ENCODE data around the gene USP1. TPM values are rescaled to one million over a fixed set of nuclear protein-coding genes. Genes with fewer than 3 reads are reported as not detected.

The USP1 gene
- polyA plus RNA-seq, 2 donors, result 6.9 to 13.5 TPM

GRCh38 chr1:62398377-62398776 is 38.5 kb upstream of the USP1 start:
- Histone ChIP-seq H3K36me3 (ENCODE audit: control insufficient read depth in 2 of 2, insufficient read depth in 2 of 2, low read length in 1 of 2) (no peaks in the 10 kb centered on the region), H3K4me1 (ENCODE audit: control insufficient read depth in 2 of 2, insufficient read depth in 2 of 2, low read length in 1 of 2) (no peaks in the 10 kb centered on the region), H3K4me3 (ENCODE audit: low read depth in 1 of 2, low read length in 2 of 2) (no peak overlapping the region), H3K27ac (ENCODE audit: low read depth in 2 of 2, low read length in 1 of 2) (no peak overlapping the region), H3K27me3 (ENCODE audit: control insufficient read depth in 1 of 2, insufficient read depth in 2 of 2, low read length in 2 of 2) (no peaks in the 10 kb centered on the region), H3K9me3 (ENCODE audit: control insufficient read depth in 2 of 2, insufficient read depth in 1 of 2, low read depth in 1 of 2, low read length in 1 of 2) (no peaks in the 10 kb centered on the region)
- 77 to 80% methylated on average over 6 to 8 of the region's 8 CpGs for WGBS, 2 donors

- WGBS, 2 donors, result 74 to 84% methylated on average over 5 of the region's 5 CpGs
- no peak overlapping the region for H3K4me3 ChIP-seq (ENCODE audit: low read depth in 1 of 2, low read length in 2 of 2)
- no peak overlapping the region for H3K27ac ChIP-seq (ENCODE audit: low read depth in 2 of 2, low read length in 1 of 2)
- no peaks in the 10 kb centered on the region for H3K27me3 ChIP-seq (ENCODE audit: control insufficient read depth in 1 of 2, insufficient read depth in 2 of 2, low read length in 2 of 2)
- no peaks in the 10 kb centered on the region for H3K9me3 ChIP-seq (ENCODE audit: control insufficient read depth in 2 of 2, insufficient read depth in 1 of 2, low read depth in 1 of 2, low read length in 1 of 2)
- no peaks in the 10 kb centered on the region for H3K36me3 ChIP-seq (ENCODE audit: control insufficient read depth in 2 of 2, insufficient read depth in 2 of 2, low read length in 1 of 2)
- no peaks in the 10 kb centered on the region for H3K4me1 ChIP-seq (ENCODE audit: control insufficient read depth in 2 of 2, insufficient read depth in 2 of 2, low read length in 1 of 2)
Measured at GRCh38 chr1:62401034-62401760, 35.7 kb upstream of the USP1 start.

GRCh38 chr1:62405247-62405646 is 31.6 kb upstream of the USP1 start:
- H3K4me3 ChIP-seq (ENCODE audit: low read depth in 1 of 2, low read length in 2 of 2), result no peak overlapping the region
- WGBS, 2 donors, result 92 to 98% methylated on average over 2 of the region's 2 CpGs
- no peaks in the 10 kb centered on the region for H3K9me3 ChIP-seq (ENCODE audit: control insufficient read depth in 2 of 2, insufficient read depth in 1 of 2, low read depth in 1 of 2, low read length in 1 of 2)
- no peak overlapping the region for H3K27ac ChIP-seq (ENCODE audit: low read depth in 2 of 2, low read length in 1 of 2)
- no peaks in the 10 kb centered on the region for H3K27me3 ChIP-seq (ENCODE audit: control insufficient read depth in 1 of 2, insufficient read depth in 2 of 2, low read length in 2 of 2)
- H3K36me3 ChIP-seq (ENCODE audit: control insufficient read depth in 2 of 2, insufficient read depth in 2 of 2, low read length in 1 of 2), result no peaks in the 10 kb centered on the region
- no peaks in the 10 kb centered on the region for H3K4me1 ChIP-seq (ENCODE audit: control insufficient read depth in 2 of 2, insufficient read depth in 2 of 2, low read length in 1 of 2)

GRCh38 chr1:62406576-62406975 is 30.3 kb upstream of the USP1 start:
- Histone ChIP-seq H3K36me3 (ENCODE audit: control insufficient read depth in 2 of 2, insufficient read depth in 2 of 2, low read length in 1 of 2) (no peaks in the 10 kb centered on the region), H3K4me1 (ENCODE audit: control insufficient read depth in 2 of 2, insufficient read depth in 2 of 2, low read length in 1 of 2) (no peaks in the 10 kb centered on the region), H3K4me3 (ENCODE audit: low read depth in 1 of 2, low read length in 2 of 2) (no peak overlapping the region), H3K27ac (ENCODE audit: low read depth in 2 of 2, low read length in 1 of 2) (no peak overlapping the region), H3K27me3 (ENCODE audit: control insufficient read depth in 1 of 2, insufficient read depth in 2 of 2, low read length in 2 of 2) (no peaks in the 10 kb centered on the region), H3K9me3 (ENCODE audit: control insufficient read depth in 2 of 2, insufficient read depth in 1 of 2, low read depth in 1 of 2, low read length in 1 of 2) (no peaks in the 10 kb centered on the region)
- 80 to 81% methylated on average over 3 of the region's 3 CpGs for WGBS, 2 donors

GRCh38 chr1:62407398-62408009 is 29.3 kb upstream of the USP1 start:
- no peak overlapping the region for H3K27ac ChIP-seq (ENCODE audit: low read depth in 2 of 2, low read length in 1 of 2)
- no peak overlapping the region for H3K4me3 ChIP-seq (ENCODE audit: low read depth in 1 of 2, low read length in 2 of 2)
- no peaks in the 10 kb centered on the region for H3K36me3 ChIP-seq (ENCODE audit: control insufficient read depth in 2 of 2, insufficient read depth in 2 of 2, low read length in 1 of 2)
- H3K4me1 ChIP-seq (ENCODE audit: control insufficient read depth in 2 of 2, insufficient read depth in 2 of 2, low read length in 1 of 2), result no peaks in the 10 kb centered on the region
- WGBS, 2 donors, result 69 to 70% methylated on average over 12 of the region's 12 CpGs
- no peaks in the 10 kb centered on the region for H3K27me3 ChIP-seq (ENCODE audit: control insufficient read depth in 1 of 2, insufficient read depth in 2 of 2, low read length in 2 of 2)
- H3K9me3 ChIP-seq (ENCODE audit: control insufficient read depth in 2 of 2, insufficient read depth in 1 of 2, low read depth in 1 of 2, low read length in 1 of 2), result no peaks in the 10 kb centered on the region

- Histone ChIP-seq H3K27me3 (ENCODE audit: control insufficient read depth in 1 of 2, insufficient read depth in 2 of 2, low read length in 2 of 2) (peaks cover 0 to 2% of the 10 kb centered on the region in 2 donors), H3K4me3 (ENCODE audit: low read depth in 1 of 2, low read length in 2 of 2) (no peak overlapping the region), H3K27ac (ENCODE audit: low read depth in 2 of 2, low read length in 1 of 2) (no peak overlapping the region), H3K4me1 (ENCODE audit: control insufficient read depth in 2 of 2, insufficient read depth in 2 of 2, low read length in 1 of 2) (no peaks in the 10 kb centered on the region), H3K9me3 (ENCODE audit: control insufficient read depth in 2 of 2, insufficient read depth in 1 of 2, low read depth in 1 of 2, low read length in 1 of 2) (no peaks in the 10 kb centered on the region), H3K36me3 (ENCODE audit: control insufficient read depth in 2 of 2, insufficient read depth in 2 of 2, low read length in 1 of 2) (no peaks in the 10 kb centered on the region)
- WGBS, 2 donors, result 71 to 84% methylated on average over 8 of the region's 8 CpGs
Measured at GRCh38 chr1:62415687-62416086, 21.2 kb upstream of the USP1 start.

- Histone ChIP-seq H3K27me3 (ENCODE audit: control insufficient read depth in 1 of 2, insufficient read depth in 2 of 2, low read length in 2 of 2) (peaks cover 0 to 2% of the 10 kb centered on the region in 2 donors), H3K4me1 (ENCODE audit: control insufficient read depth in 2 of 2, insufficient read depth in 2 of 2, low read length in 1 of 2) (no peaks in the 10 kb centered on the region), H3K9me3 (ENCODE audit: control insufficient read depth in 2 of 2, insufficient read depth in 1 of 2, low read depth in 1 of 2, low read length in 1 of 2) (no peaks in the 10 kb centered on the region), H3K4me3 (ENCODE audit: low read depth in 1 of 2, low read length in 2 of 2) (no peak overlapping the region), H3K27ac (ENCODE audit: low read depth in 2 of 2, low read length in 1 of 2) (no peak overlapping the region), H3K36me3 (ENCODE audit: control insufficient read depth in 2 of 2, insufficient read depth in 2 of 2, low read length in 1 of 2) (no peaks in the 10 kb centered on the region)
- WGBS, 2 donors, result 45 to 60% methylated on average over 2 of the region's 2 CpGs
Measured at GRCh38 chr1:62417351-62417999, 19.4 kb upstream of the USP1 start.

- peaks cover 0 to 2% of the 10 kb centered on the region in 2 donors for H3K27me3 ChIP-seq (ENCODE audit: control insufficient read depth in 1 of 2, insufficient read depth in 2 of 2, low read length in 2 of 2)
- WGBS, 2 donors, result 82 to 88% methylated on average over 1 of the region's 1 CpG
- H3K4me3 ChIP-seq (ENCODE audit: low read depth in 1 of 2, low read length in 2 of 2), result no peak overlapping the region
- no peak overlapping the region for H3K27ac ChIP-seq (ENCODE audit: low read depth in 2 of 2, low read length in 1 of 2)
- no peaks in the 10 kb centered on the region for H3K9me3 ChIP-seq (ENCODE audit: control insufficient read depth in 2 of 2, insufficient read depth in 1 of 2, low read depth in 1 of 2, low read length in 1 of 2)
- no peaks in the 10 kb centered on the region for H3K36me3 ChIP-seq (ENCODE audit: control insufficient read depth in 2 of 2, insufficient read depth in 2 of 2, low read length in 1 of 2)
- H3K4me1 ChIP-seq (ENCODE audit: control insufficient read depth in 2 of 2, insufficient read depth in 2 of 2, low read length in 1 of 2), result no peaks in the 10 kb centered on the region
Measured at GRCh38 chr1:62420214-62420613, 16.6 kb upstream of the USP1 start.

GRCh38 chr1:62423580-62424242 is 13.1 kb upstream of the USP1 start:
- Histone ChIP-seq H3K4me1 (ENCODE audit: control insufficient read depth in 2 of 2, insufficient read depth in 2 of 2, low read length in 1 of 2) (no peaks in the 10 kb centered on the region), H3K4me3 (ENCODE audit: low read depth in 1 of 2, low read length in 2 of 2) (no peak overlapping the region), H3K9me3 (ENCODE audit: control insufficient read depth in 2 of 2, insufficient read depth in 1 of 2, low read depth in 1 of 2, low read length in 1 of 2) (no peaks in the 10 kb centered on the region), H3K27ac (ENCODE audit: low read depth in 2 of 2, low read length in 1 of 2) (no peak overlapping the region), H3K27me3 (ENCODE audit: control insufficient read depth in 1 of 2, insufficient read depth in 2 of 2, low read length in 2 of 2) (no peaks in the 10 kb centered on the region), H3K36me3 (ENCODE audit: control insufficient read depth in 2 of 2, insufficient read depth in 2 of 2, low read length in 1 of 2) (no peaks in the 10 kb centered on the region)
- 91 to 93% methylated on average over 14 of the region's 14 CpGs for WGBS, 2 donors
